Keratinocyte (primary cell): ENCODE measurements around the gene FKBP1B. TPM values are rescaled to one million over a fixed set of nuclear protein-coding genes. Genes with fewer than 3 reads are reported as not detected.

Experiments
- DNase-seq: peaks from one replicate; pipeline ENCODE4 v3.0.0-alpha.2; 2011; ENCODE audit warnings: low read depth, missing footprints, low spot score
- FAIRE-seq: peaks from 2 replicates; lab custom pipeline; 2011; peaks lifted over from hg19 to GRCh38; lab: Jason Lieb, UNC
- H2AFZ ChIP-seq: 2 replicates; pipeline ENCODE4 v1.6.0; 2012; ENCODE audit warnings: low read length, control low read depth, inconsistent platforms; ENCODE audit not compliant: control insufficient read depth
- H3K27ac ChIP-seq: 2 replicates; pipeline ENCODE4 v1.5.1; 2011; ENCODE audit warnings: low read length; ENCODE audit not compliant: control insufficient read depth, insufficient read depth
- H3K27me3 ChIP-seq: 3 replicates; pipeline ENCODE4 v1.6.0; 2011; ENCODE audit warnings: low read length; ENCODE audit not compliant: control insufficient read depth, insufficient read depth; ENCODE audit errors: extremely low read depth
- H3K36me3 ChIP-seq, 2 experiments: 2 replicates in 1 of 2; 3 replicates in 1 of 2; pipeline ENCODE4 v1.5.1; 2011; ENCODE audit warnings: low read length in 2 of 2, mild to moderate bottlenecking in 1 of 2; ENCODE audit not compliant: control insufficient read depth in 2 of 2, insufficient read depth in 2 of 2; ENCODE audit errors: extremely low read depth in 1 of 2
- H3K4me1 ChIP-seq: 3 replicates; pipeline ENCODE4 v1.5.1; 2011; ENCODE audit warnings: low read length; ENCODE audit not compliant: control insufficient read depth, insufficient read depth; ENCODE audit errors: extremely low read depth
- H3K4me2 ChIP-seq: 3 replicates; pipeline ENCODE4 v1.6.0; 2011; ENCODE audit warnings: low read depth, low read length; ENCODE audit not compliant: control insufficient read depth, insufficient read depth; ENCODE audit errors: extremely low read depth
- H3K4me3 ChIP-seq, 3 experiments: fragments of 200-600 bp in 1 of 3; sonication (generic) in 1 of 3; 2 replicates in 2 of 3; 3 replicates in 1 of 3; pipeline ENCODE4 v1.5.1; 2011 to 2016; ENCODE audit warnings: low read length in 3 of 3, mild to moderate bottlenecking in 3 of 3, control low read depth in 2 of 3, inconsistent platforms in 1 of 3, low read depth in 1 of 3, mixed read lengths in 1 of 3, mixed run types in 1 of 3, moderate library complexity in 1 of 3; ENCODE audit not compliant: control insufficient read depth in 2 of 3, insufficient read depth in 2 of 3; ENCODE audit errors: extremely low read depth in 1 of 3
- H3K79me2 ChIP-seq: 2 replicates; pipeline ENCODE4 v1.6.0; 2012; ENCODE audit warnings: low read length; ENCODE audit not compliant: control insufficient read depth, insufficient read depth
- H3K9ac ChIP-seq: 3 replicates; pipeline ENCODE4 v1.6.0; 2011; ENCODE audit warnings: low read length; ENCODE audit not compliant: control insufficient read depth, insufficient read depth; ENCODE audit errors: extremely low read depth
- H3K9me1 ChIP-seq: 3 replicates; pipeline ENCODE4 v1.6.0; 2011; ENCODE audit warnings: low read length; ENCODE audit not compliant: control insufficient read depth, insufficient read depth; ENCODE audit errors: extremely low read depth
- H3K9me3 ChIP-seq: 2 replicates; pipeline ENCODE4 v1.5.1; 2012; ENCODE audit warnings: low read depth, low read length; ENCODE audit not compliant: control insufficient read depth
- H4K20me1 ChIP-seq: 3 replicates; pipeline ENCODE4 v1.6.0; 2011; ENCODE audit warnings: low read length; ENCODE audit not compliant: control insufficient read depth, insufficient read depth; ENCODE audit errors: extremely low read depth
- CTCF ChIP-seq, 3 experiments: IDR thresholded peaks in 1 of 3; conservative IDR thresholded peaks in 1 of 3; optimal IDR thresholded peaks in 1 of 3; 2 replicates in 2 of 3; 3 replicates in 1 of 3; pipeline versions ENCODE3 to v1.5.1; 2011; ENCODE audit warnings: low read length in 3 of 3, mild to moderate bottlenecking in 3 of 3, moderate library complexity in 2 of 3, control low read depth in 1 of 3, inconsistent platforms in 1 of 3; ENCODE audit not compliant: insufficient read depth in 2 of 3; ENCODE audit errors: extremely low read depth in 1 of 3
- EZH2 ChIP-seq: IDR thresholded peaks from one replicate; pipeline ENCODE4 v1.6.1; 2012; ENCODE audit warnings: inconsistent platforms, mild to moderate bottlenecking, low read length, moderate library complexity
- dilution Hi-C: fragments of 300-500 bp; cut with MboI; formaldehyde crosslinking; loops from one replicate; pipeline ENCODE4 v1.7.0; 2020; ENCODE audit warnings: low sequenced_read_pairs; ENCODE audit not compliant: extremely low pct_ligation_motif_present
- polyA plus RNA-seq, 5 experiments: library from polyadenylated mRNA; depleted of rRNA in 3 of 5; stranded (reverse) in 3 of 5; stranded (forward) in 1 of 5; unstranded in 1 of 5; fragments of >200 nt; gene quantifications; 1 replicate in 1 of 5; 2 replicates in 3 of 5; 3 replicates in 1 of 5; pipeline versions ENCODE4 v1.2.1 to v1.2.3, GENCODE V29; 2011 to 2012; ENCODE audit warnings: missing spikeins in 2 of 5, low read depth in 1 of 5, low replicate concordance in 1 of 5

Gene FKBP1B
- polyA plus RNA-seq, 1 donor (not counting 4 experiments of a cell fraction or from before 2014, with no cell fraction given) = 24.5 TPM

GRCh38 chr2:24046930-24047702, 2.4 kb upstream of the FKBP1B start, which contains the start of gene WDCP:
Gene WDCP, minus strand, starts transcription at chr2:24047391. Its CDS starts 7,897 bp downstream, at chr2:24039494.
- peak within 1 kb of the TSS; percentile 19 for H3K27ac ChIP-seq
- H3K9me3 ChIP-seq = no peaks in the 10 kb centered on the region
- no peaks in the 10 kb centered on the region for H3K9me1 ChIP-seq
- H3K4me3 ChIP-seq = peak within 1 kb of the TSS; percentile 87 to 90 (median 89)
- peaks cover 10% of the 10 kb centered on the region for H3K79me2 ChIP-seq
- TF ChIP-seq CTCF (optimal IDR thresholded peaks at IDR 0.05 in 1 of 3, IDR thresholded peaks at IDR 0.05 in 1 of 3, conservative IDR thresholded peaks at IDR 0.05 in 1 of 3; ENCODE audit: extremely low read depth in 1 of 3, insufficient read depth in 2 of 3, low read length in 3 of 3) (no peak), EZH2 (no peak)
- DNase-seq = peak; percentile 82
- peak within 1 kb of the TSS; percentile 92 for H2AFZ ChIP-seq
- dilution Hi-C loops = no loop called here
- FAIRE-seq = peak; percentile 82
- H4K20me1 ChIP-seq = no peaks in the 10 kb centered on the region
- peak within 1 kb of the TSS; percentile 71 for H3K4me2 ChIP-seq
- H3K9ac ChIP-seq = peak within 1 kb of the TSS; percentile 74
- H3K27me3 ChIP-seq = no peaks in the 10 kb centered on the region
- H3K4me1 ChIP-seq = peaks cover 10% of the 10 kb centered on the region
- no peaks in the 10 kb centered on the region for H3K36me3 ChIP-seq

- H3K4me1 ChIP-seq = peaks cover 10% of the 10 kb centered on the region
- H4K20me1 ChIP-seq = no peaks in the 10 kb centered on the region
- no peak overlapping the region for H3K27ac ChIP-seq
- peak overlapping the region; percentile 67 for H3K4me2 ChIP-seq
- dilution Hi-C loops = no loop called here
- no peaks in the 10 kb centered on the region for H3K36me3 ChIP-seq
- no peaks in the 10 kb centered on the region for H3K9me1 ChIP-seq
- H3K4me3 ChIP-seq = peak overlapping the region in 2 of 3 experiments; percentile 35 to 87
- H3K79me2 ChIP-seq = peaks cover 10% of the 10 kb centered on the region
- TF ChIP-seq EZH2 = no peak
- no peak for TF ChIP-seq CTCF (optimal IDR thresholded peaks at IDR 0.05 in 1 of 3, IDR thresholded peaks at IDR 0.05 in 1 of 3, conservative IDR thresholded peaks at IDR 0.05 in 1 of 3; ENCODE audit: extremely low read depth in 1 of 3, insufficient read depth in 2 of 3, low read length in 3 of 3)
- H3K9ac ChIP-seq = peak overlapping the region; percentile 28
- H3K27me3 ChIP-seq = no peaks in the 10 kb centered on the region
- FAIRE-seq (no peak), DNase-seq (no peak)
- H2AFZ ChIP-seq = peak overlapping the region; percentile 83
- no peaks in the 10 kb centered on the region for H3K9me3 ChIP-seq
These were observed 1.9 kb upstream of the FKBP1B start for GRCh38 chr2:24047703-24048033.
